Upper lobe of right lung (tissue), 1 donor: ENCODE measurements around the gene ITIH1. TPM values are rescaled to one million over a fixed set of nuclear protein-coding genes. Genes with fewer than 3 reads are reported as not detected.

Experiments
- ATAC-seq: fragments of 200-7000 bp; cut with Tn5 transposase; one replicate; pipeline ENCODE4 v1.9.1; 2020; ENCODE audit warnings: mild to moderate bottlenecking, moderate library complexity
- DNase-seq: peaks from one replicate; pipeline ENCODE4 v3.0.0-alpha.2; 2020
- H3K27ac ChIP-seq: fragments of 200-600 bp; one replicate; pipeline ENCODE4 v1.8.0; 2022
- H3K27me3 ChIP-seq: fragments of 200-600 bp; one replicate; pipeline ENCODE4 v1.8.0; 2022; ENCODE audit warnings: mild to moderate bottlenecking
- H3K36me3 ChIP-seq: fragments of 200-600 bp; one replicate; pipeline ENCODE4 v1.8.0; 2022
- H3K4me1 ChIP-seq: fragments of 200-600 bp; one replicate; pipeline ENCODE4 v1.8.0; 2022
- H3K4me3 ChIP-seq: fragments of 200-600 bp; one replicate; pipeline ENCODE4 v1.8.0; 2022; ENCODE audit warnings: mild to moderate bottlenecking
- H3K9me3 ChIP-seq: fragments of 200-600 bp; one replicate; pipeline ENCODE4 v1.8.0; 2022
- intact Hi-C: fragments of 100-400 bp; cut with DNase I; formaldehyde crosslinking; loops from one replicate; pipeline ENCODE4 v1.11.0; 2022
- total RNA-seq: library from RNA; stranded (reverse); fragmentation: NEBNext Ultra II Directional; extraction: Animal tissue kit (Norgen Biotek cat#: 25700); gene quantifications from one replicate; pipeline ENCODE4 v1.2.1, GENCODE V29; 2021
- TF ChIP-seq, protein P1 (sequence below): fragments of 200-600 bp; IDR thresholded peaks from one replicate; pipeline ENCODE4 v1.8.0; 2022; ENCODE audit warnings: antibody characterized with exemption
- donor health status: DM: no; HTN: yes; CAD: no; lungs with severe emphysema.

Gene ITIH1
- total RNA-seq, 1 donor from 2014 or later, result not detected

GRCh38 chr3:52783211-52783555 is 5.8 kb downstream of the ITIH1 start:
- DNase-seq (peak; percentile 5), ATAC-seq (no peak)
- intact Hi-C loops, result no loop called here

DNA sequence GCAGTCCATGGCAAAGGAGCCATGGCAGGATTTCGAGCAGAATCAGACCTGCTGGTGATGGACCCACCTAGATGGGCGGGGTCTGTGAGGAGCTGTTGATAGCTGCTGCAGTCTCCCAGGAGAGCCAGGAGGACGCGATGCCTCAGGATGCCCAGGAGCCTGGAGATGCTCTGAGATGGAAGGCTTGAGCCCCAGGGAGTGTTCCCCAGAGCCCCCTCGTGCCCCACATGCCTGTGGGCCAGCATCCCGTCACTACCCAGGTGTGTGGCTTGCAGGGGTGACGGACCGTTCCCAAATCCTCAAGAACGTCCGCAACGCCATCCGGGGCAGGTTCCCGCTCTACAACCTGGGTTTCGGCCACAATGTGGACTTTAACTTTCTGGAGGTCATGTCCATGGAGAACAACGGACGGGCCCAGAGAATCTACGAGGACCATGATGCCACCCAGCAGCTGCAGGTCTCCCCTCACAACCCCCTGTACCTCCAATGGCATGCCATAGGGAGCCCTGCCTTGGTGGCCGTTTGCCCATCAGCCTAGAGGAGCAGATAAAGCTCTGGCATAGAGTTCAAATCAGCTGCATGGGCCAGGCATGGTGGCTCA is 6.7 kb downstream of the ITIH1 start:
- no peak overlapping the region for H3K4me3 ChIP-seq
- peak; percentile 51 for DNase-seq
- H3K4me1 ChIP-seq, result no peaks in the 10 kb centered on the region
- H3K27me3 ChIP-seq, result peaks cover 5% of the 10 kb centered on the region
- intact Hi-C loops, result no loop called here
- H3K36me3 ChIP-seq, result no peaks in the 10 kb centered on the region
- no peak overlapping the region for H3K27ac ChIP-seq
- H3K9me3 ChIP-seq, result no peaks in the 10 kb centered on the region
- no peak for ATAC-seq
- TF ChIP-seq, protein P1, sequence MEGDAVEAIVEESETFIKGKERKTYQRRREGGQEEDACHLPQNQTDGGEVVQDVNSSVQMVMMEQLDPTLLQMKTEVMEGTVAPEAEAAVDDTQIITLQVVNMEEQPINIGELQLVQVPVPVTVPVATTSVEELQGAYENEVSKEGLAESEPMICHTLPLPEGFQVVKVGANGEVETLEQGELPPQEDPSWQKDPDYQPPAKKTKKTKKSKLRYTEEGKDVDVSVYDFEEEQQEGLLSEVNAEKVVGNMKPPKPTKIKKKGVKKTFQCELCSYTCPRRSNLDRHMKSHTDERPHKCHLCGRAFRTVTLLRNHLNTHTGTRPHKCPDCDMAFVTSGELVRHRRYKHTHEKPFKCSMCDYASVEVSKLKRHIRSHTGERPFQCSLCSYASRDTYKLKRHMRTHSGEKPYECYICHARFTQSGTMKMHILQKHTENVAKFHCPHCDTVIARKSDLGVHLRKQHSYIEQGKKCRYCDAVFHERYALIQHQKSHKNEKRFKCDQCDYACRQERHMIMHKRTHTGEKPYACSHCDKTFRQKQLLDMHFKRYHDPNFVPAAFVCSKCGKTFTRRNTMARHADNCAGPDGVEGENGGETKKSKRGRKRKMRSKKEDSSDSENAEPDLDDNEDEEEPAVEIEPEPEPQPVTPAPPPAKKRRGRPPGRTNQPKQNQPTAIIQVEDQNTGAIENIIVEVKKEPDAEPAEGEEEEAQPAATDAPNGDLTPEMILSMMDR, result no peak

More at GRCh38 chr3:52783211-52783555, 5.8 kb downstream of the ITIH1 start:
- Histone ChIP-seq H3K4me1 (no peaks in the 10 kb centered on the region), H3K27ac (no peak overlapping the region), H3K36me3 (no peaks in the 10 kb centered on the region), H3K9me3 (no peaks in the 10 kb centered on the region), H3K4me3 (no peak overlapping the region), H3K27me3 (peaks cover 5% of the 10 kb centered on the region)
- TF ChIP-seq, protein P1, result no peak

- Histone ChIP-seq H3K4me1 (no peaks in the 10 kb centered on the region), H3K4me3 (no peak overlapping the region), H3K27me3 (peaks cover 5% of the 10 kb centered on the region), H3K9me3 (no peaks in the 10 kb centered on the region), H3K27ac (no peak overlapping the region), H3K36me3 (no peaks in the 10 kb centered on the region)
- ATAC-seq (no peak), DNase-seq (peak; percentile 49)
- TF ChIP-seq, protein P1, result no peak
- intact Hi-C loops, result no loop called here
Observed at GRCh38 chr3:52784931-52785590, 7.7 kb downstream of the ITIH1 start.

GRCh38 chr3:52786330-52787215 is 9.2 kb downstream of the ITIH1 start:
- TF ChIP-seq, protein P1, result no peak
- no peak overlapping the region for H3K4me3 ChIP-seq
- no peaks in the 10 kb centered on the region for H3K36me3 ChIP-seq
- peaks cover 5% of the 10 kb centered on the region for H3K27me3 ChIP-seq
- ATAC-seq (no peak), DNase-seq (peak; percentile 46)
- no peaks in the 10 kb centered on the region for H3K9me3 ChIP-seq
- no peaks in the 10 kb centered on the region for H3K4me1 ChIP-seq
- H3K27ac ChIP-seq, result no peak overlapping the region
- intact Hi-C loops, result no loop called here

GRCh38 chr3:52787246-52787645 is 9.8 kb downstream of the ITIH1 start:
- no peaks in the 10 kb centered on the region for H3K36me3 ChIP-seq
- no peak overlapping the region for H3K27ac ChIP-seq
- H3K4me1 ChIP-seq, result no peaks in the 10 kb centered on the region
- intact Hi-C loops, result no loop called here
- DNase-seq (no peak), ATAC-seq (no peak)
- H3K27me3 ChIP-seq, result peaks cover 5% of the 10 kb centered on the region
- H3K4me3 ChIP-seq, result no peak overlapping the region
- TF ChIP-seq, protein P1, result no peak
- no peaks in the 10 kb centered on the region for H3K9me3 ChIP-seq
